ENCODE data around the gene OR10H5. TPM values are rescaled to one million over a fixed set of nuclear protein-coding genes. Genes with fewer than 3 reads are reported as not detected.

Gene OR10H5, protein sequence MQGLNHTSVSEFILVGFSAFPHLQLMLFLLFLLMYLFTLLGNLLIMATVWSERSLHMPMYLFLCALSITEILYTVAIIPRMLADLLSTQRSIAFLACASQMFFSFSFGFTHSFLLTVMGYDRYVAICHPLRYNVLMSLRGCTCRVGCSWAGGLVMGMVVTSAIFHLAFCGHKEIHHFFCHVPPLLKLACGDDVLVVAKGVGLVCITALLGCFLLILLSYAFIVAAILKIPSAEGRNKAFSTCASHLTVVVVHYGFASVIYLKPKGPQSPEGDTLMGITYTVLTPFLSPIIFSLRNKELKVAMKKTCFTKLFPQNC
- total RNA-seq = under 0.01 TPM in 1 of 2 replicates, not detected in the other

DNA sequence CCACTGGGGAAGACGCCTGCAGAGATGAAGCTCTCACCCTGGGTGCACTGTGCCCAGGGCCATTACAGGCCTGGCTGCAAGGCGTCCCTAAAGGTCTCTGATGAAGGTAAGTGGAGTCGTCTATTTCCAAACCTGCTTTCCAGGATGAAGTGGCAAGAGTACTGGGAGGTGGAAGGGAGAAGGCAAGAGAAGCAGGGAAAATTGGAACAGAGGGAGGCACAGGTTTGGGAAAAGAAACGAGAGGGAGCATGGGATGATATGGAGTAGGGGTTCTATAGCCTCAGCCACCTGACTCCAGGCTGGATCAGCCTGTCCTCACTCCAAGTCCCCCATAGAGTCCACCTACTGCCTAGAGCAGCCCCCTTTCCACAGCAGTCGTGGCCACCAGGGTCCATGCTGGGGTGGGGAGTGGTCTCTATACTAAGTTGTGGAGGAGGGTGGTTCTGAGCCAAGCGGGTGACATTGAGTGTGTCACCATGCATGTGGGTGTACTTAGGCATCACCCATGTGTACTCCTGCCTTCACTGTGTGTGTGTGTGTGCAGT is at the start of gene OR10H5:
Gene OR10H5 (plus strand): TSS at position 51 of the 545 bp plus-strand sequence. CDS start 6,388 bp downstream, outside the sequence.
- no peak for DNase-seq (ENCODE audit: low read depth)

GRCh38 chr19:15737722-15738121 is 49.7 kb upstream of the OR10H5 start, which contains the start of gene OR10H3:
OR10H3 (plus strand) TSS chr19:15737985; CDS start chr19:15741393, 3,408 bp downstream.
- H3K4me3 ChIP-seq (ENCODE audit: low read depth, low read length) = no peak within 1 kb of the TSS
- no peak for DNase-seq (ENCODE audit: low read depth)
- TF ChIP-seq CTCF (IDR thresholded peaks at IDR 0.05; ENCODE audit: insufficient read depth, low read depth, low read length) = no peak

More for the DNA sequence above, at the start of gene OR10H5:
- no peak for TF ChIP-seq CTCF (IDR thresholded peaks at IDR 0.05; ENCODE audit: insufficient read depth, low read depth, low read length)
- H3K4me3 ChIP-seq (ENCODE audit: low read depth, low read length) = no peak within 1 kb of the TSS

DNA sequence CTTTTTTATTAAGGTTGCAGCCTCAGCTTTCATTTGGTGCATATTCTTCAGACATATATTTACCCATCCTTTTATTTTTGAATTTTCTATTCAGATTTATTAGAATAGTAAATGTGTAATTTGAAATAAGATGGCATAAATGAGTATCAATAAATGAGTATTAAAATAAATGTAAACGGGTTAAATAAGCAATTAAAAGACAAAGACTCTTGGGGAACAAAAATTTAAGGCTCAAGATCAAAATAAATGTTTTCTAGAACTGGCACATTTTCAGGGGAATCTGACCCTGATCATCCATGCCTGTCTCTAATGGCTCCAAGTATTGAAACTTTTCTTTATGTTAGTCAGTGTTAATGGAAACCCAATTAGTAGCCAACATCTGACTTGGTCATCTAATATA is 46.7 kb upstream of the OR10H5 start:
- DNase-seq (ENCODE audit: low read depth) = no peak
- no peak overlapping the region for H3K4me3 ChIP-seq (ENCODE audit: low read depth, low read length)
- TF ChIP-seq CTCF (IDR thresholded peaks at IDR 0.05; ENCODE audit: insufficient read depth, low read depth, low read length) = no peak

- no peak overlapping the region for H3K4me3 ChIP-seq (ENCODE audit: low read depth, low read length)
- DNase-seq (ENCODE audit: low read depth) = no peak
- TF ChIP-seq CTCF (IDR thresholded peaks at IDR 0.05; ENCODE audit: insufficient read depth, low read depth, low read length) = no peak
Observed at GRCh38 chr19:15748239-15748638, 39.2 kb upstream of the OR10H5 start.

GRCh38 chr19:15758379-15758778 is 29.1 kb upstream of the OR10H5 start:
- H3K4me3 ChIP-seq (ENCODE audit: low read depth, low read length) = no peak overlapping the region
- no peak for TF ChIP-seq CTCF (IDR thresholded peaks at IDR 0.05; ENCODE audit: insufficient read depth, low read depth, low read length)
- no peak for DNase-seq (ENCODE audit: low read depth)

- H3K4me3 ChIP-seq (ENCODE audit: low read depth, low read length) = no peak overlapping the region
- DNase-seq (ENCODE audit: low read depth) = no peak
- TF ChIP-seq CTCF (IDR thresholded peaks at IDR 0.05; ENCODE audit: insufficient read depth, low read depth, low read length) = no peak
Observed at GRCh38 chr19:15759962-15760565, 27.4 kb upstream of the OR10H5 start.
